Trophoblast cell (in vitro differentiated cells and primary cell): ENCODE results near the gene TUBGCP3.

Experiments used
- DNase-seq, 2 donors: peaks; one replicate each; pipeline ENCODE4 v3.0.0-alpha.2; 2016
- H2AFZ ChIP-seq: 2 replicates; pipeline ENCODE4 v1.6.1; 2013; ENCODE audit warnings: low read length, moderate library complexity, mild to moderate bottlenecking; ENCODE audit not compliant: insufficient read depth, poor library complexity
- H2AK5ac ChIP-seq: 2 replicates; pipeline ENCODE4 v1.6.1; 2013; ENCODE audit warnings: mild to moderate bottlenecking, low read length
- H2BK120ac ChIP-seq: 2 replicates; pipeline ENCODE4 v1.6.1; 2013; ENCODE audit warnings: low read length, mild to moderate bottlenecking, moderate library complexity; ENCODE audit not compliant: insufficient read depth, poor library complexity
- H2BK12ac ChIP-seq: 2 replicates; pipeline ENCODE4 v1.6.1; 2013; ENCODE audit warnings: mild to moderate bottlenecking, low read length, moderate library complexity
- H2BK5ac ChIP-seq: 2 replicates; pipeline ENCODE4 v1.6.1; 2013; ENCODE audit warnings: low read length, low read depth, moderate library complexity, mild to moderate bottlenecking; ENCODE audit not compliant: poor library complexity
- H3K14ac ChIP-seq: 2 replicates; pipeline ENCODE4 v1.6.1; 2013; ENCODE audit warnings: mild to moderate bottlenecking, low read length
- H3K18ac ChIP-seq: 2 replicates; pipeline ENCODE4 v1.6.1; 2013; ENCODE audit warnings: mild to moderate bottlenecking, low read length
- H3K23ac ChIP-seq: 2 replicates; pipeline ENCODE4 v1.6.1; 2013; ENCODE audit warnings: low read length
- H3K27ac ChIP-seq: 2 replicates; pipeline ENCODE4 v1.5.1; 2013; ENCODE audit warnings: low read depth, mild to moderate bottlenecking, inconsistent platforms, low read length, moderate library complexity
- H3K27me3 ChIP-seq: 2 replicates; pipeline ENCODE4 v1.6.1; 2013; ENCODE audit warnings: inconsistent platforms, mild to moderate bottlenecking, low read length, moderate library complexity; ENCODE audit not compliant: insufficient read depth
- H3K36me3 ChIP-seq, 2 experiments: 1 replicate in 1 of 2; 2 replicates in 1 of 2; pipeline ENCODE4 v1.6.1; 2013; ENCODE audit warnings: low read length in 2 of 2, mild to moderate bottlenecking in 2 of 2, moderate library complexity in 1 of 2; ENCODE audit not compliant: insufficient read depth in 2 of 2, control insufficient read depth in 1 of 2
- H3K4ac ChIP-seq: 2 replicates; pipeline ENCODE4 v1.6.1; 2013; ENCODE audit warnings: low read depth, mild to moderate bottlenecking, low read length, moderate library complexity
- H3K4me1 ChIP-seq, 2 experiments: 1 replicate in 1 of 2; 2 replicates in 1 of 2; pipeline ENCODE4 v1.6.1; 2013; ENCODE audit warnings: low read length in 2 of 2, mild to moderate bottlenecking in 2 of 2, moderate library complexity in 1 of 2; ENCODE audit not compliant: insufficient read depth in 2 of 2, control insufficient read depth in 1 of 2
- H3K4me2 ChIP-seq: 2 replicates; pipeline ENCODE4 v1.6.1; 2013; ENCODE audit warnings: inconsistent platforms, mild to moderate bottlenecking, low read length, moderate library complexity
- H3K4me3 ChIP-seq: 2 replicates; pipeline ENCODE4 v1.5.1; 2013; ENCODE audit warnings: mild to moderate bottlenecking, low read depth, low read length, inconsistent platforms
- H3K79me1 ChIP-seq: one replicate; pipeline ENCODE4 v1.6.1; 2013; ENCODE audit warnings: low read length
- H3K79me2 ChIP-seq: 2 replicates; pipeline ENCODE4 v1.6.1; 2013; ENCODE audit warnings: low read length, mild to moderate bottlenecking; ENCODE audit not compliant: control insufficient read depth, insufficient read depth, poor library complexity
- H3K9ac ChIP-seq: 2 replicates; pipeline ENCODE4 v1.6.1; 2013; ENCODE audit warnings: mild to moderate bottlenecking, low read length
- H3K9me3 ChIP-seq: 2 replicates; pipeline ENCODE4 v1.6.1; 2013; ENCODE audit warnings: low read depth, mild to moderate bottlenecking, control low read depth, inconsistent platforms, low read length; ENCODE audit not compliant: insufficient read depth
- H4K12ac ChIP-seq: 2 replicates; pipeline ENCODE4 v1.6.1; 2013; ENCODE audit warnings: low read depth, mild to moderate bottlenecking, low read length, moderate library complexity
- H4K8ac ChIP-seq: 2 replicates; pipeline ENCODE4 v1.6.1; 2013; ENCODE audit warnings: low read depth, mild to moderate bottlenecking, low read length, moderate library complexity
- H4K91ac ChIP-seq: one replicate; pipeline ENCODE4 v1.6.1; 2013; ENCODE audit warnings: low read depth, mild to moderate bottlenecking, low read length, moderate library complexity
- WGBS: extraction: QIAGEN DNeasy Blood & Tissue Kit; methylation state at CpG from one replicate; pipeline ENCODE4 v1.1.7; 2013; ENCODE audit warnings: missing lambda C conversion rate; ENCODE audit not compliant: insufficient read length, insufficient coverage; ENCODE audit errors: extremely low coverage; 5-methylcytosine and 5-hydroxymethylcytosine counted together

The TUBGCP3 gene

DNA sequence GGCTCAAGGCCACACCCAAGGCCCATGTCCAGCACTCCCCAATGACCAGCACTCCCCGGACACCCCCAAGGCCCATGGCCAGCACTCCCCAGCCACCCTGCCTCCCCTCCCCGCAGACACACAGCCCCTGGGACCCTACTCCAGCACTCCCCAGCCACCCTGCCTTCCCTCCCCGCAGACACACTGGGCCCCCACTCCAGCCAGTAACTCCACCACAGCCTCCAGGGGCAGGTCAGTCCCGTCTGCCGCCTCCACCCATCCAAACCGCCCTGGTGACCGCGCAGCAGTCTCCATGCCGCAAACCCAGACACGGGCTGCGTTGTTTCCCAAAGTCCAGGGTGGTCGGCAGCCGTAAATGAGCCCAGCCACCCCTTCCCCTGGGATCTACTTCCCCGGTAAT, 141.1 kb downstream of the TUBGCP3 start:
- no peak overlapping the region for H2BK5ac ChIP-seq
- H2BK120ac ChIP-seq: no peak overlapping the region
- H3K79me2 ChIP-seq: no peaks in the 10 kb centered on the region
- H2AFZ ChIP-seq: no peak overlapping the region
- no peaks in the 10 kb centered on the region for H3K36me3 ChIP-seq
- DNase-seq: no peak
- H4K12ac ChIP-seq: no peak overlapping the region
- H3K4me2 ChIP-seq: no peak overlapping the region
- H3K4me1 ChIP-seq: peaks cover 0 to 3% of the 10 kb centered on the region in 2 experiments
- no peak overlapping the region for H3K18ac ChIP-seq
- no peaks in the 10 kb centered on the region for H3K79me1 ChIP-seq
- H3K27me3 ChIP-seq: no peaks in the 10 kb centered on the region
- no peak overlapping the region for H3K23ac ChIP-seq
- no peak overlapping the region for H3K4ac ChIP-seq
- no peak overlapping the region for H4K8ac ChIP-seq
- no peak overlapping the region for H3K27ac ChIP-seq
- H4K91ac ChIP-seq: no peak overlapping the region
- WGBS: no CpG with 5 or more reads among the region's 14 CpGs
- no peak overlapping the region for H3K14ac ChIP-seq
- peaks cover under 1% of the 10 kb centered on the region for H3K9me3 ChIP-seq
- H2BK12ac ChIP-seq: no peak overlapping the region
- H3K9ac ChIP-seq: no peak overlapping the region
- no peak overlapping the region for H2AK5ac ChIP-seq
- H3K4me3 ChIP-seq: no peak overlapping the region

DNA sequence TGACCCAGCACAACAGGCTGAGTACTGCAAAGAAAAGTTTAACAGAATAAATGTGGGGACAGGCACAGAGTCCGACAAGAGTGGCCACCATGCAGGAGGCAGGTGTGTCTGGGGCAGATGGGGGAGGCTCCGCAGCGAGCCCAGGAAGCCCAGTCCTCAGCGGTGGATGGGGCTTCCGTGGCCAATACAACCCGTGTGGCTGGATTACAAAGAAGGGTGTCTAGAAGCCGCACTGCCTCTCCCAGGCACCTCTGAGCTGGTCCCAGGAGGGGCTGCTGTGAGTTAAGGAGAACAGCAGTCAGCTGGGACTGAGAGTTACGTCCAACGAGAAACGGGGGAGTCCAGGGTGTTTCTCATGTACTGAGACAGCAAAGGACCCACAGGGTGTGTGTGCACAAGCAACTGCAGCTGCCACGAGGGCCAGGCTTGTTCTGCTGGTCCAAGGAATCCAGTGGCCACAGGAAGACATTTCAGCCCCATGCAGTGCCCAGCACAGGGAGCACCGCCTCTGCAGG, 141.5 kb downstream of the TUBGCP3 start:
- Histone ChIP-seq H4K91ac (no peak overlapping the region), H4K8ac (no peak overlapping the region), H3K27me3 (no peaks in the 10 kb centered on the region), H3K9ac (no peak overlapping the region), H3K4ac (no peak overlapping the region), H2BK12ac (no peak overlapping the region), H3K4me2 (no peak overlapping the region), H2BK120ac (no peak overlapping the region), H2AK5ac (no peak overlapping the region), H3K79me2 (no peaks in the 10 kb centered on the region), H3K4me3 (no peak overlapping the region), H3K36me3 (no peaks in the 10 kb centered on the region), H3K79me1 (no peaks in the 10 kb centered on the region), H3K23ac (no peak overlapping the region), H3K27ac (no peak overlapping the region), H2BK5ac (no peak overlapping the region), H4K12ac (no peak overlapping the region), H3K18ac (no peak overlapping the region), H3K14ac (no peak overlapping the region), H2AFZ (no peak overlapping the region), H3K9me3 (peaks cover 3% of the 10 kb centered on the region), H3K4me1 (peaks cover 0 to 3% of the 10 kb centered on the region in 2 experiments)
- DNase-seq: no peak
- no CpG with 5 or more reads among the region's 12 CpGs for WGBS

DNA sequence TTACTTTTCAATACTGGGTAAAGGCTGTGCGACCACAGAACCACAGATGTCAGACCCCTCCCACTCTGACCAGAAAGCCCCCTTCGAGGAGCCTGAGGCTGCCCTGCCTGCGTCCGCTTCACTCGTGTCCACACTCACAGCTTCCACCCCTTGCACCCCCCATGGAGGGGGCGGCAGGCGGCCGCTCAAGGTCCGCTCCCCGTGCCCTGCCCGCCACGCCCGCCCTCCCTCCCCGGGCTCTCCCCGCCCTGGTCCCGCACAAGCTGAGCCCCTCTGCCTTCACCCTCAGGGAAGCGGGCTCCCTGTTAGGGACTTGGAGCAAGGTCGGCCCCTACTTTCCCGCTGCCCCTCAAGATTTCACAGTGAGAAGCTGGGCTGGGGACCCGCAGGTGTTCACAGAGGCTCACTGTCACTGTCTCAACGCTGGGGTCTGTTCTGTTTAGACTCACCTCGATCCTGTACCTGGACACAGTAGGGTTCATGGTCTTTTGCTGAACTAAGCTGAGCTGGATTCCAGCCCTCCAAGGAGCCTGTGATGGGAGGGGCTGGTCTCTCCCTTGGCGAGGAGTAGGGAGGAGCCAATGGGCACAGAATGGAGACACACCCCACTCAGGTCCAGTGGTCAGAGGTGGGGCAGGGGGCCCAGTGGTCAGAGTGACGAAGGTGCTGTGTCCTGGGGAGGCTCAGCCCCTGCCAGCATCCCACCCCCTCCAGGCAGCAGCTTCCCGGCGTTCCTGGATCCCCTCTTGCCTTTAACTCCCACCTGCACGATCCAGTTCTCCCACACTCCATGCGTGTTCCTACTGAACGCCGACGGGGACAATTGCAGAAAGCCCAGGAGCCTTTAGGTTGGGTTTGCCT, 142.3 kb downstream of the TUBGCP3 start:
- no peak overlapping the region for H3K4me3 ChIP-seq
- H3K9ac ChIP-seq: no peak overlapping the region
- H3K79me1 ChIP-seq: no peaks in the 10 kb centered on the region
- no peaks in the 10 kb centered on the region for H3K36me3 ChIP-seq
- no peak overlapping the region for H4K12ac ChIP-seq
- H2BK120ac ChIP-seq: no peak overlapping the region
- H3K27ac ChIP-seq: no peak overlapping the region
- peaks cover 3% of the 10 kb centered on the region for H3K9me3 ChIP-seq
- H3K4me2 ChIP-seq: no peak overlapping the region
- no peak overlapping the region for H3K4ac ChIP-seq
- H3K4me1 ChIP-seq: peaks cover 0 to 3% of the 10 kb centered on the region in 2 experiments
- no peaks in the 10 kb centered on the region for H3K27me3 ChIP-seq
- H3K79me2 ChIP-seq: no peaks in the 10 kb centered on the region
- no peak overlapping the region for H4K91ac ChIP-seq
- no peak overlapping the region for H2BK12ac ChIP-seq
- no peak overlapping the region for H2BK5ac ChIP-seq
- no peak overlapping the region for H2AFZ ChIP-seq
- no peak overlapping the region for H3K23ac ChIP-seq
- H4K8ac ChIP-seq: no peak overlapping the region
- WGBS: no CpG with 5 or more reads among the region's 31 CpGs
- H3K18ac ChIP-seq: no peak overlapping the region
- no peak overlapping the region for H3K14ac ChIP-seq
- no peak for DNase-seq
- H2AK5ac ChIP-seq: no peak overlapping the region

DNA sequence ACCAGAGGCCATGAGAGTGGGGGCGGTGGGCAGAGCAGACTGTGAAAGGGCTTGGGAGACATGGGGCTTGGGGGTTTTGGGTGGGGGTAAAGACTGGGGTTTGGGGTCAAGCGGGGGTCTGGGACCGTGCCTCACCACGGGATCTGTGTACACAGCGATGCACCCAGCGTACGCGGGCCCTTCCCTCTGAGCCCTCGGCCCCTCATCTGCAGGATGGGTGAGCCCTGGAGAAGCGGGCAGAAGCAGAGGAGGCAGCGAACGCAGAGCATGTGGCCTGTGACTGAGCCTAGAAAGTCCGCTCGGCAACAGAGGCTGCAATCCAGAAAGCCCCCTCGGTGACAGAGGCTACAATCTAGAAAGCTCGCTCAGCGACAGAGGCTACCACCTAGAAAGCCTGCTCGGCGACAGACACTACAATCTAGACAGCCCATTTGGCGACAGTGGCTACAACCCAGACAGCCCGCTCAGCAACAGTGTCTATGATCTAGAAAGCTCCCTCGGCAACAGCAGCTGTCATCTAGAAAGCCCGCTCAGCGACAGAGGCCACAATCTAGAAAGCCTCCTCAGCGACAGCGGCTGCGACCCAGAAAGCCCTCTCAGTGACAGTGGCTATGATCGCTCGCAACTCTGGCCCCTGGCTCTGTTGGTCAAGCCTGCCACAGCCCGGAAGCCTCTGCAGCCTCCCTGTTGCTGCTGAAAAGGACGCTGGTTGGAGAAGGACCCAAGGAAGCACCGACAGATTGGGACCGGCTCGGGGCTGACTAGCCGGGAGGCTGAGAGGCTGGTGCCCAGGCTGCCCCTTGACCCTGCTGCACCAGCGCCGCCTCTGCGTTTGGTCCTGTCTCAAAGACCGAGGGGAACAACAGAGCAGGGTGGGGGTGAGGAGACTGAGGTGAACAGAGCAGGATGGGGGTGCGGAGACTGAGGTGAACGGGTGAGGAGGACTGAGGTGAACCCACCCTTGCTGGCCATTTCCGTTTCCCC, 143.2 kb downstream of the TUBGCP3 start:
- Histone ChIP-seq H2AK5ac (no peak overlapping the region), H3K27me3 (no peaks in the 10 kb centered on the region), H3K18ac (no peak overlapping the region), H3K4ac (no peak overlapping the region), H3K14ac (no peak overlapping the region), H3K4me2 (no peak overlapping the region), H2BK12ac (no peak overlapping the region), H3K79me2 (no peaks in the 10 kb centered on the region), H3K23ac (no peak overlapping the region), H3K36me3 (no peaks in the 10 kb centered on the region), H4K12ac (no peak overlapping the region), H3K9me3 (peaks cover 3% of the 10 kb centered on the region), H3K4me1 (peaks cover 0 to 3% of the 10 kb centered on the region in 2 experiments), H2BK120ac (no peak overlapping the region), H3K4me3 (no peak overlapping the region), H2BK5ac (no peak overlapping the region), H4K8ac (no peak overlapping the region), H3K27ac (no peak overlapping the region), H3K79me1 (no peaks in the 10 kb centered on the region), H3K9ac (no peak overlapping the region), H2AFZ (no peak overlapping the region), H4K91ac (no peak overlapping the region)
- DNase-seq: no peak
- no CpG with 5 or more reads among the region's 42 CpGs for WGBS
